Type B pancreatic cell (in vitro differentiated cells): ENCODE measurements around the gene MFRP. TPM values are rescaled to one million over a fixed set of nuclear protein-coding genes. Genes with fewer than 3 reads are reported as not detected.

Experiments
- DNase-seq: peaks from one replicate; pipeline ENCODE4 v3.0.0; 2021; ENCODE audit warnings: mixed read lengths; ENCODE audit not compliant: unreplicated experiment; ENCODE audit errors: extremely low spot score
- H3K27ac Mint-ChIP-seq: 2 replicates; pipeline ENCODE4 v1.8.0; 2021; ENCODE audit warnings: mild to moderate bottlenecking, mixed read lengths
- H3K27me3 Mint-ChIP-seq: 2 replicates; pipeline ENCODE4 v1.8.0; 2021; ENCODE audit warnings: mixed read lengths
- H3K36me3 Mint-ChIP-seq: 2 replicates; pipeline ENCODE4 v1.8.0; 2021; ENCODE audit warnings: mixed read lengths
- H3K4me1 Mint-ChIP-seq: one replicate; pipeline ENCODE4 v1.8.0; 2021; ENCODE audit warnings: mixed read lengths; ENCODE audit not compliant: unreplicated experiment
- H3K4me3 Mint-ChIP-seq: 2 replicates; pipeline ENCODE4 v1.8.0; 2021; ENCODE audit warnings: mild to moderate bottlenecking, mixed read lengths
- H3K9me3 Mint-ChIP-seq: 2 replicates; pipeline ENCODE4 v1.8.0; 2021; ENCODE audit warnings: mixed read lengths
- CTCF ChIP-seq: fragments of 200-600 bp; sonication (generic); conservative IDR thresholded peaks from 2 replicates; pipeline ENCODE4 v1.5.0; 2021; ENCODE audit warnings: antibody characterized with exemption, mild to moderate bottlenecking
- total RNA-seq: library from RNA; stranded (reverse); gene quantifications from 2 replicates; pipeline ENCODE4 v1.2.1, GENCODE V29; 2021; ENCODE audit warnings: low replicate concordance

Gene MFRP
- total RNA-seq, 1 donor from 2014 or later = not detected

GRCh38 chr11:119309953-119310681, 36.4 kb downstream of the MFRP start:
- no peaks in the 10 kb centered on the region for H3K9me3 Mint-ChIP-seq
- H3K4me1 Mint-ChIP-seq = peaks cover 3% of the 10 kb centered on the region
- H3K27me3 Mint-ChIP-seq = peaks cover 12% of the 10 kb centered on the region
- H3K27ac Mint-ChIP-seq = no peak overlapping the region
- no peak overlapping the region for H3K4me3 Mint-ChIP-seq
- no peak for TF ChIP-seq CTCF
- DNase-seq = no peak
- peaks cover 3% of the 10 kb centered on the region for H3K36me3 Mint-ChIP-seq

GRCh38 chr11:119309411-119309810, 37.1 kb downstream of the MFRP start:
- H3K36me3 Mint-ChIP-seq = peaks cover 4% of the 10 kb centered on the region
- DNase-seq = no peak
- H3K9me3 Mint-ChIP-seq = no peaks in the 10 kb centered on the region
- no peak for TF ChIP-seq CTCF
- peaks cover 5% of the 10 kb centered on the region for H3K27me3 Mint-ChIP-seq
- no peak overlapping the region for H3K27ac Mint-ChIP-seq
- peaks cover 3% of the 10 kb centered on the region for H3K4me1 Mint-ChIP-seq
- no peak overlapping the region for H3K4me3 Mint-ChIP-seq

GRCh38 chr11:119307974-119308373, 38.5 kb downstream of the MFRP start:
- Mint-ChIP-seq H3K4me1 (peaks cover 3% of the 10 kb centered on the region), H3K4me3 (no peak overlapping the region)
- DNase-seq = no peak

GRCh38 chr11:119307219-119307618, 39.3 kb downstream of the MFRP start:
- TF ChIP-seq CTCF = no peak
- Mint-ChIP-seq H3K27me3 (no peaks in the 10 kb centered on the region), H3K27ac (no peak overlapping the region), H3K36me3 (peaks cover 23% of the 10 kb centered on the region), H3K4me1 (peaks cover 3% of the 10 kb centered on the region), H3K9me3 (no peaks in the 10 kb centered on the region), H3K4me3 (no peak overlapping the region)
- no peak for DNase-seq

More at GRCh38 chr11:119307974-119308373, 38.5 kb downstream of the MFRP start:
- Mint-ChIP-seq H3K36me3 (peaks cover 16% of the 10 kb centered on the region), H3K9me3 (no peaks in the 10 kb centered on the region), H3K27ac (no peak overlapping the region), H3K27me3 (no peaks in the 10 kb centered on the region)
- no peak for TF ChIP-seq CTCF

GRCh38 chr11:119306373-119306890, 40.1 kb downstream of the MFRP start:
- Mint-ChIP-seq H3K27me3 (no peaks in the 10 kb centered on the region), H3K9me3 (no peaks in the 10 kb centered on the region), H3K4me1 (peaks cover 3% of the 10 kb centered on the region), H3K27ac (no peak overlapping the region), H3K36me3 (peaks cover 25% of the 10 kb centered on the region), H3K4me3 (no peak overlapping the region)
- DNase-seq = no peak
- TF ChIP-seq CTCF = no peak
